ENCODE data around the gene NALCN.

The NALCN gene

DNA sequence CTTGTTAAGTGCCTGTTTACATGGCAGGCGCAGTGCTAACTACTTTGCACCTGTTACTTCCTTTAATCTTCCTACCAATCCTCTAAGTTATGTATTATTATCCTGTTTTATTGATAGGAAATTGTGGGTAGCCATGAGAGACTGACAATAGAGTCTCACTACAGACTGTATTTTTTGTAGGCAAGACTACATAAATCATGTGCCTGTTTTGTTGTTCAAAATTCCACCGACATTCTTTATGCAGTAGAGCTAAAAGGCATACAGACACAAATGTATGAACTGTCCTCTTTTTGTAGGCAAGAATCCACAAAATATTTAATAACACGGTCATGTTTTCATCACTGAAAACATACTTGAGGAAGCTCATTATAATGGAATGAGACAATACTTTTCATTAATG is 205.5 kb downstream of the NALCN start:
- H3K4me3 ChIP-seq (replicated peaks; ENCODE audit: low read depth, low read length): no peak overlapping the region
- TF ChIP-seq, protein P1, sequence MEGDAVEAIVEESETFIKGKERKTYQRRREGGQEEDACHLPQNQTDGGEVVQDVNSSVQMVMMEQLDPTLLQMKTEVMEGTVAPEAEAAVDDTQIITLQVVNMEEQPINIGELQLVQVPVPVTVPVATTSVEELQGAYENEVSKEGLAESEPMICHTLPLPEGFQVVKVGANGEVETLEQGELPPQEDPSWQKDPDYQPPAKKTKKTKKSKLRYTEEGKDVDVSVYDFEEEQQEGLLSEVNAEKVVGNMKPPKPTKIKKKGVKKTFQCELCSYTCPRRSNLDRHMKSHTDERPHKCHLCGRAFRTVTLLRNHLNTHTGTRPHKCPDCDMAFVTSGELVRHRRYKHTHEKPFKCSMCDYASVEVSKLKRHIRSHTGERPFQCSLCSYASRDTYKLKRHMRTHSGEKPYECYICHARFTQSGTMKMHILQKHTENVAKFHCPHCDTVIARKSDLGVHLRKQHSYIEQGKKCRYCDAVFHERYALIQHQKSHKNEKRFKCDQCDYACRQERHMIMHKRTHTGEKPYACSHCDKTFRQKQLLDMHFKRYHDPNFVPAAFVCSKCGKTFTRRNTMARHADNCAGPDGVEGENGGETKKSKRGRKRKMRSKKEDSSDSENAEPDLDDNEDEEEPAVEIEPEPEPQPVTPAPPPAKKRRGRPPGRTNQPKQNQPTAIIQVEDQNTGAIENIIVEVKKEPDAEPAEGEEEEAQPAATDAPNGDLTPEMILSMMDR (IDR thresholded peaks at IDR 0.05; ENCODE audit: low read length, missing control alignments): no peak
- no peak for DNase-seq (ENCODE audit: low read depth)

DNA sequence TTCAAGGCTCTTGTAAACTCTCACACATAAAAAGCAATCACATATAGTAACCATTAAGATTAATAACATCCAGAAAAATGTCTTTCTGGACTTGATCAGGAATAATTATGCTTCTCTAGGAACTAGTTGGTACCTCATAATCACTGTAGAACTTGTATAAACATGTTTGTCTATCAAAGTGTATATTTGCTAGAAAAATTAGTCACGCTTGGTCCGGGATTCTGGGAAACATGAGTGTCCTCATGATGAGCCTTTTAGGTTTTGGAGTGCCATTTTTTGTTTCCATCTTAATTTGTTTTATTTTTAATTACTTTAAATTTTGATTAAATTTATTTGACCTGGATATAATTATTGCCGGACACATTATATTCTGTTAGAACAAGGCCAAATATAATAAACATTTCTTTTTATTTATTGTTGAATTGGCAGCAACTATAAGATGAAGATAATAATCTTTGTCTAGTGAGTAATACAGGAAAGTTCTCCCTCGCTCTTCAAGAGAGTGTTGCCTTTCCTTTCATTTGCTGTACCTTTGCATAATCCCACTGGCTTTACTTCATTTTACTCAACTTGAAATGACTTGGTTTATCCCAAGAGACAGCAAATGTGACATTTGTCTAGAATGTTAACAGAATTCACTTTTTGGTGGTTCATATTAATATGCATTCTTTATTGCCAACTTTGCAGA is 207.0 kb downstream of the NALCN start:
- DNase-seq (ENCODE audit: low read depth): no peak
- TF ChIP-seq, protein P1 (IDR thresholded peaks at IDR 0.05; ENCODE audit: low read length, missing control alignments): no peak
- H3K4me3 ChIP-seq (replicated peaks; ENCODE audit: low read depth, low read length): no peak overlapping the region

DNA sequence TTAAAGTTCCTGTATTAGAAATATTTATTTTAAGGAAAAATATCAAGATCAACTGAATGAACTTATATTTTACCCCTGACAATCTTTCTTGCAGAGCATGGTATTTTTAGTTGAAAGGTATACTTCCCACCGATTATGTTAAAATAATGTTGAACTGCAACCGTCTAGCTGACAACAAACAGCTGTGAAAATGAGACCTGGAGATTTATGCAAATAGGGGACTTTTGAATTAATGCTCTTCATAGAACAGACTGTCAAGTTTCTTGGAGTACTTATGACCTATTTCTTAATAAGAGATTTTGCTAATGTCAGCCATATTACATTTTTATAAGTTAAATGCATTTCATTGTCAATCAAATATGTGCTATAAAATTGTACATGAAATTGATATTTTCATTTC is 210.9 kb downstream of the NALCN start:
- no peak overlapping the region for H3K4me3 ChIP-seq (replicated peaks; ENCODE audit: low read depth, low read length)
- TF ChIP-seq, protein P1 (IDR thresholded peaks at IDR 0.05; ENCODE audit: low read length, missing control alignments): no peak
- DNase-seq (ENCODE audit: low read depth): no peak

GRCh38 chr13:101204270-101205020 is 211.9 kb downstream of the NALCN start:
- TF ChIP-seq, protein P1 (IDR thresholded peaks at IDR 0.05; ENCODE audit: low read length, missing control alignments): no peak
- no peak for DNase-seq (ENCODE audit: low read depth)

DNA sequence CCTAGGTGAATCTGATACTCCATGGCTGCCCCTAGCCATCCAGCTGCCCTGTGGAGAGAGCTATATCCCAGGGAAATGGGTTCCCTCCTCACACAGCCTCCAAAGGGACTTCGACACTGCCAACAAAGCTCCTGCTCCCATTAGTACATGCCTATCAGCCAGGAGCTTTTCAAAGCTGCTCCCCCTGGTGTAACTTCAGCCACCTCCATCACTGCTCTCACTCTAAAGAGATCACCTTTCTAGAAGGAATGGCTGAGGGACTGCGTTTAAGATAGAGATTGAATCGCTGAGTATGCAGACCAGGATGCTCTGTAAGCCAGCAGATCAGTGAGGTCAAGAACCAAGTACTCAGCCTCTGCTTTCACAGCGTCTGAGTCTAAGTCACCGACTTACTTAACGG is 213.7 kb downstream of the NALCN start:
- TF ChIP-seq, protein P1 (IDR thresholded peaks at IDR 0.05; ENCODE audit: low read length, missing control alignments): no peak
- no peak for DNase-seq (ENCODE audit: low read depth)
- no peak overlapping the region for H3K4me3 ChIP-seq (replicated peaks; ENCODE audit: low read depth, low read length)

More at GRCh38 chr13:101204270-101205020, 211.9 kb downstream of the NALCN start:
- H3K4me3 ChIP-seq (replicated peaks; ENCODE audit: low read depth, low read length): no peak overlapping the region

- H3K4me3 ChIP-seq (replicated peaks; ENCODE audit: low read depth, low read length): no peak overlapping the region
- no peak for DNase-seq (ENCODE audit: low read depth)
- TF ChIP-seq, protein P1 (IDR thresholded peaks at IDR 0.05; ENCODE audit: low read length, missing control alignments): no peak
These were observed 225.3 kb downstream of the NALCN start for GRCh38 chr13:101190976-101191375.

Data from fibroblast of pulmonary artery (primary cell).